HG03558 (cell line): ENCODE data around the gene CD34.
A peak's percentile ranks its signal among the peaks of the same experiment; 100 is the strongest.

Source experiments
- ATAC-seq: cut with Tn5 transposase; IDR thresholded peaks from one replicate; pipeline ENCODE4 v1.9.1; 2021; ENCODE audit warnings: moderate number of reproducible peaks; ENCODE audit not compliant: unreplicated experiment; ENCODE audit errors: extremely low read depth

The CD34 gene

GRCh38 chr1:207838156-207839082 lies 72.5 kb downstream of the CD34 start:
- no peak for ATAC-seq

GRCh38 chr1:207837673-207838072 lies 73.3 kb downstream of the CD34 start:
- no peak for ATAC-seq

- no peak for ATAC-seq
These were observed 74.2 kb downstream of the CD34 start for GRCh38 chr1:207836591-207837347.

- ATAC-seq: no peak
These were observed 75.0 kb downstream of the CD34 start for GRCh38 chr1:207835958-207836357.

- ATAC-seq: no peak
These were observed 76.8 kb downstream of the CD34 start for GRCh38 chr1:207833956-207834660.

- ATAC-seq: no peak
These were observed 77.5 kb downstream of the CD34 start for GRCh38 chr1:207833381-207833780.

GRCh38 chr1:207832796-207833195 lies 78.1 kb downstream of the CD34 start:
- ATAC-seq: no peak

- ATAC-seq: peak; percentile 81
These were observed 79.2 kb downstream of the CD34 start for GRCh38 chr1:207831517-207832327.
